ENCODE data around the gene PRKAR1B.

Gene PRKAR1B

DNA sequence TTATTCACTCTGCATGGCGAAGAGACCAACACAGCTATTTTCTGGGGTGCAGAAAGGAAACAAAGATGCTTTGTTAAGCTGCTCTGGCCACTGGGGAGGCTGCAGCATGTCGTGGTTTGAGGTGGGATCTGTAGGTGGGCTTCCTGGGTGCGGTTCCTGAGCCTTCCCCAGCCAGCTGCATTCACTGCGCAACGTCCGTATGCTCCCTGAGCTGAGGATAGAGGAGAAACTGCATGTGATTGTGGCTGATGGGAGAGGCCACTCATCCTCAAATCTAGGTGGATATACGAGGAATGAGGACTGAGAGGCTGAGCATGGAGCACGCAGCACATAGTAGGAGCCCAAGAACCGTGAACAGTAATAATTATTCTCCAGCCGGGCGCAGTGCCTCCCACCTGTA lies 10.4 kb downstream of the PRKAR1B start:
- no peak for DNase-seq

DNA sequence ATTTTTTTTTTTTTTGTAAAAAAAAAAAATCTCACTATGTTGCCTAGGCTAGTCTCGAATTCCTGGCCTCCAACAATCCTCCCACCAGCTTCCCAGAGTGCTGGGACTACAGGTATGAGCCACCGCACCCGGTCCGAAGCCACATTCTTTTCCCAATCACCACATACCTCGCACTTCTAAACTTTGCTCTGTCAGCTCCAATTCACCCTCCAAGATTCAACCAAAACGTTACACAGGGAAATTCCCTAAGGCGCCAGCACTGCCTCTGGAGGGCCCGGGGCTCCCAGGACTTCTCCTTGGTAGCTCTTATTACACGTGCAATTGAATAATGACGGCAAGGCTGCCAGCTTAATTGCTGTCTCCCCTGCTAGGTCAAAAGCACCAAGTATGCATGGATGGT lies 10.9 kb downstream of the PRKAR1B start:
- DNase-seq: no peak

DNA sequence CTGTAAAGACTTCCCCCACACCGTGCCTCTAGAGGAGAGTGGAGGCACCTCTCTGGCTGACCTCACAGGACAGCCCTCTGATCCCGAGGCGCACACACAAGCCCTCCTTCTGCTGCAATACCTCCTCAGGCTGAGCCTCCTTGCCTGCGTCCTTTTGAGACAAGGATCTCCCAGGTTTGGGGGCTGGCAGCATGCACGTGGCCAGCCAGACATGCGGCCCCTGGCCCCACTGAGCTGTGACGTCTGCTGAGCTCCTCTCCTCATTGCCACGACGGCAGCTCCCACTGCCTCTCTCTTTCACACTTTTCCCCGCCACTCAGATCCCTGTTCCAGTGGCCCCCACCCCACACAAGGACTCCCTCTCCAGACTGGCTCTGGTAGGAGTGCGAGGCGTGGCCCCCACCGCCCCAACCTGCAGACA lies 12.8 kb downstream of the PRKAR1B start:
- DNase-seq: no peak

DNA sequence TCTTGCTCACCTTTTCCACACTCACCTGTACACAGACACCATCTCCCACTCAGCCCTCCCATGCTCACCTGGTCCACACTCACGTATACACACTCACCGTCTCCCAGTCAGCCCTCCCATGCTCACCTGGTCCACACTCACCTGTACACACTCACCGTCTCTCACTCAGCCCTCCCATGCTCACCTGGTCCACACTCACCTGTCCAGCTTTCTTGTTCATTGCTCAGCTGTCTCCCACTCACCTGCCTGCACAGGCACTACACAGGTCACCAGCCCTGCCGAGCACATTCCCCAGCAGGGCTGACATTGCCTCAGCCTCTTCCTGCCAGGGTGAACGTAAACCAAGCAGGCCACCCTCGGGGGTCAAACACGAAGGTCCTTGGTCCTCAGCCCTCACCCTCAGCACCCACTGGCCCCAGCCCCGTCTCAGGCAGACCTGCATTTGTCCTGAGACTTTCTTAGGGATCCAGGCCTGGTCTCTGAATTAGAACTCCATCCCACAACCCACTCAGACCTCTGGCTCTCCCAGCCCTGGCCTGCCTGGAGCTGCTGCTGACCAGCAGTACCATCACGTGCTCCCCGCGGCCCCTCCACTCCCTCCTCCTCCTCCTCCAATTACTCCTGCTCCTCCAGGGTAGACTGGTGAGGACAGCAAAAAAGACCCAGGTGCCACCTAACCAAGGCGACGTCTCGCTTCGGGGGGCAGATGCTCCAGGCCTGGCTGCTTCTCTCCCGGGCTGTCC lies 13.4 kb downstream of the PRKAR1B start:
- DNase-seq: no peak

DNA sequence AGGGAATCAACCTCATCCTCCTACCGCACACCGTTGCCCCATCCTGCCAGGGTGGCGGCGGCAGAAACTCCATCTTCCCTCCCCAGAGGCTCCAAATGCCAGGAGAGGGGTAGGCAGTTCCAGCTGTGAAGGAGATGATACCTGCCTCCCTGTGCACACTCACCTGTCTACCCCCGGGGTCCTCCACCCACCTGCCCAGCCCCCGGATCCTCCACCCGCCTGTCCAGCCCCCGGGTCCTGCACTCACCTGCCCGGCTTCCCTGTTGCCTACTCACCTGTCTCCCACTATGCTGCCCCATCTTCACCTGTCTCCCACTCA lies 14.0 kb downstream of the PRKAR1B start:
- no peak for DNase-seq

DNA sequence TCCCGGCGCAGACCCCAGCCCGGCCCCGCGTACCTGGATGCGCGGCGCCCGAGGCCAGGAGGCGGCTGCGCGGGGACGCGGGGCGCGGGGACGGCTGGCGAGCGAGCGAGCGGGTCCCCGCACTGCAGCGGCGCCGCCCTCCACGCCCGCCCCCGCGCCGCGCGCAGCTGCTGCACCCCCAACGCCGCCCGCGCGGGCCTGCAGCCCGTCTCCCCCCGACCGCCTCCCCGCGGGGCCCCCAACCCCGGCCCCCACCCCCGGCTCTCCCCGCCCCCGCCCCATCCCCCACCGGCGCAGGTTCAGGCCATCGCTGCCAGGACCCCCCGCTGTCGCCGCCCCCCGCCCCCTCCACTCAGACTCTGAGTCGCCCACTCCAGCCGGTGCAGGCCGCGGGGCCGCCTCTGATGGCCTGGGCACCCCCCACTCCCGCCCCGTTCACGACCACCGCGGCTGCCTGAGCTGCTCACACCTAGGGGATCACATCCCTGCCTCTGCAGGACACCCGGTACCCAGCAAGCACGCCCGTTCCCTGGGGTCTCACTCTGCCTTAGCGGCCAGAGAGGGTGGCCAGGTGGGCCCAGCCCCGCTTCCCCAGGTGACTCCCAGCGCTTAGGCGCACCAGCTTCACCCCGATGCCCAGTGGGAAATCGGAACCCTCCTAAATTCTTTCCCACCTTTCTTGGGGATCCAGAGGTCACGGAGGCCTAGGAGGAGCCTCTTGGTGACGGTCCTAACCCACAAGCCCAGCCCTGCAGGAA lies 14.5 kb downstream of the PRKAR1B start:
- no peak for DNase-seq

DNA sequence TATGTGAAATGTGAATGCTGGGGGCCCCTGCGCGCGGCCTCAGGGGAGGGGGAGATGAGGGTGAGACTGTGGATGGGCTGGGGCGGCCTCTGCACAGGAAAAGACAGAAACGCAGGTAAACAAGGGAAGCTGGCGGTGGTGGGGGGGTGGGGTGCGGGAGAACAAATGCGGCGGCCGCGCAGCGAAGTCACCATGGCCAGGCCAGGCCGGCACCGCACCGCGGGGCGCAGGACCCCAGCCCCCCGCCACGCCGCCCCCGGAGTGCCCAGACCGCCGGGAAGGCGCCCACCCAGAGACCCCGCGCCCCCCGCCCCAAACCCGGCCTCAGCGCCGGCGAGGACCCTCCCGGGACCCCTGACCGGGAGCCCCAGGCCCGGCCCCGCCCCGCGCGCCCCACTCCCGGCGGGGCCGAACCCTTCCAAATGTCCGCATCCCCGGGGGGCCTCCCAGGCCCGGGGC lies 15.1 kb downstream of the PRKAR1B start:
- no peak for DNase-seq

DNA sequence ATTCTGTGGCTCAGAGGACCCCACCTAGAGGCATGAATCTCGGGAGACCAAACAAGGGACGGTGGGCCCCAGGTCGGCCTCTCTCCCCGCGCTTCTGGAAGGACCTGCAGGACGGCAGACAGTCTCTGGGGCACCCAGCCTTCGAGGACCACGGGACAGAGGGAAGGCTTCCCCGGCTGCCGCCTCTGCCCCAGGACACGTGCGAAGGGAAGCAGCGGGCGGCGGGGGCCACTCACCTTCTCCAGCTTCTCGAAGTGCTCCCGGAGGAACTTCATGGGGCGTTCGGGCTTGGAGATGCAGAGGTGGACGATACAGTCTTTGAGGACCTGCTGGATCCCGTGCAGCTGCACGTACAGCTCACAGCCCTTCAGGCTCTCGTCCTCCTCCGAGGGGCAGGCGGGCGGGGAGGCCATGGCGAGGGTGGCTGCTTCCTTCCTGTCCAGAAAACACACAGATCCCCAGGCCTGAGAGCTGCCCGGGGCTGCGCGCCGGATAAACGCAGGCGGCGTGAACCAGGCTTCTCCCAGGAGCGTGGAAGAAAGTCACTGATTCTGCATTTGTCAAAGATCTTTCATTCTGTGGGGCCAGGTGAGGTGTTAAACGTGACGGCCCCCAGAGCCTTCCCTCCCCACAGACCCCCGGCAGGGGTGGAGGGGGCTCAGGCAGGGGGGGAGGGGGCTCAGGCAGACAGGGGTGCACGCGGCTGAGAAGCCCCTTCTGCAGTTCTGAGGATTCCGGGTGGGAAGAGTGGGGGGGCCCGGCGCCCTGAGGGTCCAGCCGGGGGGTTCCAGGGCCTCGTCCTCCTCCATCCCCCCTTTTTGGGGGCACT lies 15.8 kb downstream of the PRKAR1B start:
- no peak for DNase-seq

DNA sequence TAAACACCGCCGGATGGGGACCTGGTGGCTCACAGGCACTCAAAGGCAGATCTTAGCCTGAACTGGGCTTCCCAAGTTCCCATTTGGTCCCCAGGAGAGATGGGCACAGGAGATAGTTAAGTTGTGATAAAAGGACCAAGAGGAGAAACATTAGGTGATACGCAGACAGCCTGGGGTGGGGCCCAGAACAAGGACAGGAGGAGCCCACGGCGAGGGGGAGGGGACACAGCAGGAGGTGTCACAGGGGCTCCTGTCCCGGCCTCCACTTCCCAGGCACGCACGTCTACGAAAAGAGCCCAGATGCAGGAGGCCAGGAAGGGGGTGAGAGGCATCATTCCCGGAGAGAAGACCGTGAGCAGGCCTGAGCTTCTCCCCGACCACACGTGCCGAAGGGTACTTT lies 16.9 kb downstream of the PRKAR1B start:
- no peak for DNase-seq

DNA sequence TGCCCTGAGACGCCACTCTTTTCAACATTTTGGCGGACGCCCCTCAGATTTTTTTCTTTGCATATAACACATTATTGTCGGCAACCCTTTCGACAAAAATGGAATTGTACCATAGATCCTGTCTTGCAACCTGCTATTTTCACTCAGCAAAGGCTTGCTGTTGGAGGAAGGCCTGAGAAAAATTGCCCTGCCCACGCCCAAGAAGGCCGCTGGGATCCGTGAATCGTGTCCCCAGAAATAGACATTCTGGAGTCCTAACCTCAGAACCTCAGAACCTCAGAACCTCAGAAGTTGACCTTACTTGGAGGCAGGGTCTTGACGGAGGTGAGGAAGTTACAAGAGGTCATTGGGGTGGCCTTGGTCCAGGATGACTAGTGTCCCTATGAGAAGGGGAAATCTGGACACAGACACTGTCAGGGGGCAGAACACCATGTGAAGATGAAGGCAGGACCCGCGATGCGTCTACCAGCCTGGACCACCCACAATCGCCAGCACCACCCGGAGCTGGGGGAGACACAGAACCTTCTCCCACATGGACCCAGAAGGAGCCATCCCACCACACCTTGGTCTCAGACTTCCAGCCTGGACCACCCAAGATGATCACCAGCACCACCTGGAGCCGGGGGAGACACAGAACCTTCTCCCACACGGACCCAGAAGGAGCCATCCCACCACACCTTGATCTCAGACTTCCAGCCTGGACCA lies 19.6 kb downstream of the PRKAR1B start:
- DNase-seq: no peak

DNA sequence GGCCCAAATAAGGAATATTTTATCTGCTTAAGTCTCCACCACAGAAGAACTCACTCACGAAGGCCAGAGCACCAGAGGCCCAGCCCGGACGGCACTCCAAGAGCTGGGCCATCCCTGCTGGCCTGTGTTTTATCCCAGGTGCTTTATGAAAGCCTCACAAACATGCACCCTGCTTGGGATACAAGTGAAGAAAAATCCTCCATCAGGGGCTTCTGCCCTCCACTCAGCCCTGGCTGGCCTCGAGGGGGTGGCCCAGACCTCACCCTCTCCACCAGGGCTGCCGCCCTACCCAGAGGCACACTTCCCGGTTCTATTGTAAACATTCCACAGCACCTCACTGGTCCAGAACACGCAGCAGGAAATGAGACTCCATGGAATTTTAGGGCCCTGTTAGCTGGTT lies 20.4 kb downstream of the PRKAR1B start:
- no peak for DNase-seq

DNA sequence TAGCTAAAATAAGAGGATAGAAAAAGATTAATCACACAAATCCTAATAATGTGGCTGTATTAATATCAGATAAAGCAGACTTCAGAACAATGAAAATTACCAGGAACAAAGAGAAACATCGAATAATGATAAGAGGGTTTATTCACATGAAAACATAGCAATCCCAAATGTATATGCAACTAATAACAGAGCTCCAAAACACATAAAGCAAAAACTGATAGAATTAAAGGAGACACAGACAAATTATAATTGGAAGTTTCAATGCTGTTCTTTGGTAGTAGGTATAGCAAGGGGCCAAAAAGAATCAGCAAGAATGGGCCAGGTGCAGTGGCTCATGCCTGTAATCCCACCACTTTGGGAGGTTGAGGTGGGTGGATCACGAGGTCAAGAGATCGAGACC lies 24.0 kb downstream of the PRKAR1B start:
- no peak for DNase-seq

DNA sequence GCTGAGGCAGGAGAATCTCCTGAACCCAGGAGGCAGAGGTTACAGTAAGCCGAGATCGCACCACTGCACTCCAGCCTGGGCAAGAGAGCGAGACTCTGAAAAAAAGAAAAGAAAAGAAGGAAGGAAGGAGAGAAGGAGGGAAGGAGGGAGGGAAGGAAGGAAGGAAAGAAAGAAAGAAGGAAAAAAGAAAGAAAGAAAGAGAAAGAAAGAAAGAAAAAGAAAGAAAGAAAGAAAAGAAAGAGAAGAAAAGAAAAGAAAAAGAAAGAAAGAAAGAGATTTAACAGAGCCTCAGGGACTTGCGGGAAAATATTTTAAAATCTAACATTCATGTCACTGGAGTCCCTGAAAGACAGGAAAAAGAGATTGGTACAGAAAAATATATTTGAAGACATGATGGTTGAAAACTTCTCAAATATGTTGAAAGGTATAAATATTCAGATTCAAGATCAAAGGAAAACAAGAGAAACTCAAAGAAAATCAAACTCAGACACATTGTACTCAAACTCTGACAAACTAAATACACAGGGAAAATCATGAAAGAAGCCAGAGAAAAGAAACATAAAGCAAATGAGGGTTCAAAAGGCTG lies 25.9 kb downstream of the PRKAR1B start:
- DNase-seq: no peak

DNA sequence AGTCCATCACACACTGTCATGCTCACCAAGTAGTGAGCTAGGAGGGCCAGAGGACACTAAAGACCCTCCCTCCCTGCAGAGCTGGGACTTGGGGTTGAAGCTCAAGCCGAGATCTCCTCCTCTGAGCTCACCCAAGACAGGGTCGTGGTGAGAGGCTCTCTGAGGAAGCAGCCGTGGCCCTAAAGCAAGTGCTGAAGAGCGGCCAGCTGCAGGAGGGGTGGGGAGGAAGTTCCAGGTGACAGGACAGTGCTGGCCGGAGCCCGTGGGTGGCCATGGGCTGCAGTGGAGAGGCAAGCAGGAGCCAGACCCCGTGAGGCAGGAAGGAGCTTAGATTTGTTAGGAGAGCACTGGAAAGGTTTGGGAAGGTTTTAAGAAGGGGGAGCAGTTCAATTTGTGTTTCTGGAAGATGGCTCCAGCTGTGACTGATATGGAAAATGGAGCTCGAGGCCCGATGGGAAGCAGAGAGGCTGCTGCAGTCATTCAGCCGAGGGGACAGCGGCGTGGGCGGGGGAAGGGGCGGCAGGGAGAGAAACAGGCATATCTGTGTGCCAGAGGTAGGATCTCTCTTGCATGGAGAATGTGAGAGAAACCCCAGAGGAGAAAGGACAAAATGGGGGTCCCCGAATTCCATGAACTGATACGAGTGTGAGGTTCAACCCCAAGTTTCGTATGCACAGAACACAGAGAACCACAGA lies 27.5 kb downstream of the PRKAR1B start:
- no peak for DNase-seq

DNA sequence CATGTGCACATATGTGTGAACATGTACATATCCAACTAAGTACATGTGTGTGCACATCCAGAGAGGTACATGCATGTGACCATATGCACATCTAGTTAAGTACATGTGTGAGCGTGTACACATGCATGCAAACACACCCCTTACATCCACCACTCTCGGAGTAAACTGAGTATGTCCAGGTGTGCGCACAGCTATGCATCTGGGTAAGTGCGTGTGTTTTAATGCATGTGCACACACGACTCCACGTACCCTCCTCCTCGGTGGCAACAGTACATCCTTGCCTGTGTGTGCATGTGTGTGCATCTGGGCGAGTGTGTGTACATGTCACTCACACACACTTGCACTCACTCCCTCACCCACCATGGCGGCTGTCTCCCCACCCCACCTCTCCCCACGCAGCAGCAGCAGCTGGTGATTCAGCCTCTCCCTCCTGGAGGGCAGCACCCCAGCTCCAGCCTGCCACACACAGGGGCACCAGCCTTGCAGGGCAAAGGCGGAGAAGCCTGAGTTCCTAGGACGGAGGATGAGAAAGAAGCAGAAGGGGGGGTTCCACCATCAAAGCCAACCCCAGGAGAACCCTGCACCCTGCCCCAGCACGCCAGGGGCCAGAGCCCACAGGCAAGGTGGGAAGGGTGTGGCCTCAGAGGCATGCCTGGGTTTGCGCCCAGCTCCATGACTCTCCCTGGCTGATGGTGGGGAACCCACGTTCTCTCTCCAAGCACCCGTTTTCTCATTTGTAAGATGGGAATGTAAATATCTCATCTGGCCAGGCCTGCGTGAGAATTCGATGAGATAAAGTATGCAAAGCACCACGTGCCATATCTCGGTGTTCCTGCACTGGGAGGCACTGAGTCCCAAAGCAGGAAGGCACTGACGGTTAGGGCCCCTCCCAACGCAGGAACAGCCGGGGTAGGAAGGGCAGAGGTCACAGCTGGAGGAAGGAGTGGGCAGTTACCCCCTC lies 28.3 kb downstream of the PRKAR1B start:
- DNase-seq: no peak

DNA sequence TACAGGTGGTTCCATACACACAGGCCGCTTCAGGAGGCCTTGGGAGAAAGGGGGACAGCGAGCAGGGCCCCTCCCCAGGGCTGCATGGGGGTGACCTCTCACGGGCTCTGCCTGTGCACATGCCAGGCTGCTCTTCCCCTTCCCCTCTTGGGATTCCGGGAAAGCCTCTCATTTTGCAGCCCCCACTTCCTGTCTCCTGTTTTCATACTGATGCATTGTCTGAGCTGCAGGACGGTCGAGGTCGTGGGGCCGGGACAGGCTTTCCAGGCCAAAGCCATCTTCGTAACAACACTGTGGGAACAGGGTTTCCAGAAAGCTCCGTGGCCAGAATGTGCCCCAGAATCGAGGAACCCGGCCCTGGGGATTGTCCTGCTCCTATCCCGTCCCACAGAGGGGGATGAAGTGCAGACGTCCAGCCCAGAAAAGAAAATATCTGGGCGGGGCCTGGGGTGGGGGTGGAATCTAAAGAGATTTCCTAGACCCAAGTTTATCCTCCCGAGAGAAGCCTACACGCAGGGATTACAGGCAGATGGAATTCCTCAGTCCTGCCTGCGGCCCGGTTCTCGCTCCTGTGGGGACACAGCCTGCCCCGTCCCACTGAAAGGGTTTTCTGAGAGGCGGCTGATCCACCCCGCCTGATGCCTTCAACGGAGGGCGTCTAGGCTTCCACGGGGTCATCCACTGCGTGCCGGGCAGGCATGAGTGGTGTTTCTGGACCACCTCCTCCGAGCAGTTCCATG lies 30.1 kb downstream of the PRKAR1B start:
- no peak for DNase-seq

DNA sequence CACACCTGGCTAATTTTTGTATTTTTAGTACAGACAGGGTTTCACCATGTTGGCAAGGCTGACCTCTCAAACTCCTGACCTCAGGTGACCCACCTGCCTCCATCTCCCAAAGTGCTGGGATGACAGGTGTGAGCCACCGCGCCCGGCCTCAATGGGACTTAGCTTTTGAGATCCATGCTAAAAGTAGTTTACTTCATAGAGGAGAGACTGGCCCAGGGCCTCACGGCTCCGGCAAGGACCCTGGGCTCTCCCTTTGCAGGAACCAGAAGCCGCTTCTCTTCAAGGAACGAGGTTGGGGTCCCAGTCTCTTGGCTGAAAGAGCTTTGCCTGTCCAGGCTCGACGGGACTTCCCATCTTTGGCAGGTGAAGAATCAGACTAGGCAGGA lies 30.7 kb downstream of the PRKAR1B start:
- DNase-seq: no peak

DNA sequence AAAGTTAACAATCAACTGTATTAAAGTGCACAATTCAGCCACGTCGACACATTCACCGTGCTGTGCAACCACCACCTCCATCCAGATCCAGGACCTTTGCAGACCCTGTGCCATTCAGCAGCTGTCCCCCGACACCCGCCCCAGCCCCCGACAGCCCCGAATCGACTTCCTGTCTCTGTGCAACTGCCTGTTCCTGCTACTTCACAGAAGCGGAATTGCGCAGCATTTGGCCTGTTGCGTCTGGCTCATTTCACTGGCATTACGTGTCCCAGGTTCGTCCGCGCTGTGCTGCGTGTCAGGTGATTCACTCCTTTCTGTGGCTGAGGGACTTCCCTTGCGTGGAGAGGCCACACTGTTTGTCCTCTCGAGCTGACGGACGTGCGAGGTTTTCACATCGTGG lies 33.8 kb downstream of the PRKAR1B start:
- no peak for DNase-seq

DNA sequence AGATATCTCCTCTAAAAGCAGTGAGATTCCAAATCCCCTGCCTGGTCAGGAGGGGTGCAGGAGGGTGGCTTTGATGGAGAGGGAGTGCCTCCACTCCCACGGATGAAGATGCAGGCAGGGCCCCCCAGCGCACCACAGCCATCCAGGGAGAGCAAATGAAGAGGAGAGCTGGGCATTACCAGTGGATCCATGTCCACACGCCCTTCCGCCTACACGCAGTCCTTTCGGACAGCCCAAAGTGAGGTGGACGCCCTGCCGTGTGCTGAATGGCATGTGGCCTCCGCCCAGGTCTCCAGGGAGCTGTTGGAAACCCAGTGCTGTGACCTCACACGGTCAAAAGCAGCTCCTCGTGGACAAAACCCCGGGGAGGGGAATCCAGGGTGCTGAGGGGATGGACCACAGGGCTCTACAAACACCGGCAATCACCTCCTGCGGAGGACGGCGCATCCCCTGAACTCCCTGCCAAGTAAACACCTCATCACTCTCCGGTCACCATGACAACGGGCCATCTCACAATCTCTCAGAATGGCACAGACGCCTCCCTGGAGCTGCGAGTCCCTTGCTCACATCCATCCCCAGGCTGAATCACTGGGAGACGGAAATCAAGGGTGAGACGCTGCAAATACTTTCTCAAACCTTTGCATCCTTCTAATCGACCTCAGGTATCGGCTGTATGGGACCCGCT lies 35.6 kb downstream of the PRKAR1B start:
- DNase-seq: no peak
